ENCODE results near the gene MYOG. TPM values are rescaled to one million over a fixed set of nuclear protein-coding genes. Genes with fewer than 3 reads are reported as not detected.

MYOG gene
- polyA plus RNA-seq, 3 donors = not detected

- 85% methylated on average over 4 of the region's 4 CpGs for WGBS (ENCODE audit: insufficient coverage)
- peaks cover 16 to 24% (median 18%) of the 10 kb centered on the region in 7 donors for H3K9me3 Mint-ChIP-seq
Measured at GRCh38 chr1:203103216-203103615, 17.4 kb upstream of the MYOG start.

DNA sequence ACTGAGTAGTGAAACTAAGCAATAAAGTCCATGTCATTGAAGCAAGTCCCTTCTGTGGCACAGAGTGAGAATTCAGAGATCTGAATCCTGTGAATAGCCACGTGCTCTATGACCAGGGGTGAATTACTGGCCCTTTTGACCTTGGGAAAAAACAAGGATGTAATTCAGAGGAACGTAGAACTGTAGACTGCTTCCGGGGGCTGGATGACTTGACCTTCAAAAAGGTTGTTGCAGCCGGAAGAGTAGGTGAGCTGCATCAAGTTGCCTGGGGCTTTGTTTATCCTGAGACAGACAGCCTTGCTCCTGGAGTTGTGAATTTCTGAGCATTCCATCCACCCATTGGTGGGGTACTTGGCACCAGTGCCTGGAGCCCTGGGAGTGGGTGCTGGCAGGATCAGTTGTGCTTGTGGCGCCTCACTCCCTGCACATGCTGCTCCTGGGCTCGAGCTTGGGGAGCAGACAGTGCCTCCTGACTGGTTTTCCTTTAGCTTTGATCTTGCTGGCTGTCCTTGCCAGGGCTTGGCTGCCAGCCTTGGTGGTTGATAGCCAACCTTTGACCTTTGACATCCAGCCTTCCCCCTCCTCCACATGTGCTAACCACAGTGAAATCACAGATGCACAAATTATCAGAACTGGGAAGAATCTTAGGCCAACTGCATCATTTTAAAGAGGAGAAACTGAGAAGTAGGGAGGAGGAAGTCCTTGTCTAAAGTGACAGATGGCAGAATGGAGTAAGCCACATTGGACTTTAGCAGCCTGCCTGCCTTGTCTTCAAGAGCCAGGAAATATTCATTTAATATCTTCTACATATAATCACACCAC, 16.2 kb upstream of the MYOG start:
- peaks cover 20% of the 10 kb centered on the region for H3K4me1 Mint-ChIP-seq
- peaks cover 18 to 26% (median 22%) of the 10 kb centered on the region in 7 donors for H3K9me3 Mint-ChIP-seq
- peaks cover 0 to 2% of the 10 kb centered on the region in 2 donors for H3K27me3 ChIP-seq (ENCODE audit: control insufficient read depth in 2 of 2, insufficient read depth in 2 of 2, low read length in 2 of 2)
- no peak overlapping the region for H3K9ac ChIP-seq (ENCODE audit: insufficient read depth, low read length, poor library complexity, severe bottlenecking)
- no peaks in the 10 kb centered on the region for H3K36me3 ChIP-seq (replicated peaks in 1 of 2; ENCODE audit: control insufficient read depth in 1 of 2, insufficient read depth in 2 of 2, low read length in 2 of 2)
- no peak overlapping the region for H3K4me3 ChIP-seq (replicated peaks in 1 of 3; ENCODE audit: low read depth in 2 of 3, low read length in 3 of 3)
- no peaks in the 10 kb centered on the region for H4K20me1 ChIP-seq (ENCODE audit: insufficient read depth, low read length)
- H3K27me3 Mint-ChIP-seq (ENCODE audit: low read depth in 3 of 3) = peaks cover 4 to 8% (median 6%) of the 10 kb centered on the region in 3 donors
- no peaks in the 10 kb centered on the region for H3K36me3 Mint-ChIP-seq
- no peak overlapping the region for H3K4me3 Mint-ChIP-seq
- peaks cover 0 to 20% of the 10 kb centered on the region in 2 donors for H3K9me3 ChIP-seq (replicated peaks in 1 of 2; ENCODE audit: control insufficient read depth in 1 of 2, insufficient read depth in 1 of 2, low read length in 2 of 2)
- WGBS (ENCODE audit: insufficient coverage) = 92% methylated on average over 6 of the region's 6 CpGs
- DNase-seq = no peak
- H3K27ac ChIP-seq (ENCODE audit: low read depth in 1 of 2, low read length in 2 of 2) = no peak overlapping the region
- intact Hi-C loops (cut with micrococcal nuclease) = no loop called here
- H2AFZ ChIP-seq (ENCODE audit: insufficient read depth, low read depth, low read length, poor library complexity, severe bottlenecking) = no peak overlapping the region
- H3K4me2 ChIP-seq (replicated peaks; ENCODE audit: extremely low read depth, low read length, poor library complexity, severe bottlenecking) = no peak overlapping the region
- peak overlapping the region in 1 of 7 donors; percentile 5 for H3K27ac Mint-ChIP-seq
- no peak for TF ChIP-seq CTCF (IDR thresholded peaks at IDR 0.05)
- H3K79me2 ChIP-seq (ENCODE audit: insufficient read depth, low read length) = no peaks in the 10 kb centered on the region
- peaks cover 0 to 3% of the 10 kb centered on the region in 2 donors for H3K4me1 ChIP-seq (ENCODE audit: control insufficient read depth in 1 of 2, insufficient read depth in 2 of 2, low read length in 2 of 2)

More at GRCh38 chr1:203103216-203103615, 17.4 kb upstream of the MYOG start:
- Mint-ChIP-seq H3K27me3 (ENCODE audit: low read depth in 3 of 3) (peaks cover 4 to 12% (median 8%) of the 10 kb centered on the region in 3 donors), H3K36me3 (no peaks in the 10 kb centered on the region), H3K27ac (no peak overlapping the region), H3K4me3 (no peak overlapping the region), H3K4me1 (peaks cover 20% of the 10 kb centered on the region)
- TF ChIP-seq CTCF (IDR thresholded peaks at IDR 0.05) = no peak
- DNase-seq = no peak
- no peaks in the 10 kb centered on the region for H3K36me3 ChIP-seq (replicated peaks in 1 of 2; ENCODE audit: control insufficient read depth in 1 of 2, insufficient read depth in 2 of 2, low read length in 2 of 2)
- no peak overlapping the region for H3K4me3 ChIP-seq (replicated peaks in 1 of 3; ENCODE audit: low read depth in 2 of 3, low read length in 3 of 3)
- H3K9ac ChIP-seq (ENCODE audit: insufficient read depth, low read length, poor library complexity, severe bottlenecking) = no peak overlapping the region
- H3K4me1 ChIP-seq (ENCODE audit: control insufficient read depth in 1 of 2, insufficient read depth in 2 of 2, low read length in 2 of 2) = peaks cover 0 to 3% of the 10 kb centered on the region in 2 donors
- intact Hi-C loops (cut with micrococcal nuclease) = no loop called here
- H3K9me3 ChIP-seq (replicated peaks in 1 of 2; ENCODE audit: control insufficient read depth in 1 of 2, insufficient read depth in 1 of 2, low read length in 2 of 2) = peaks cover 0 to 20% of the 10 kb centered on the region in 2 donors
- no peak overlapping the region for H3K4me2 ChIP-seq (replicated peaks; ENCODE audit: extremely low read depth, low read length, poor library complexity, severe bottlenecking)
- no peaks in the 10 kb centered on the region for H3K79me2 ChIP-seq (ENCODE audit: insufficient read depth, low read length)
- H3K27ac ChIP-seq (ENCODE audit: low read depth in 1 of 2, low read length in 2 of 2) = no peak overlapping the region
- H2AFZ ChIP-seq (ENCODE audit: insufficient read depth, low read depth, low read length, poor library complexity, severe bottlenecking) = no peak overlapping the region
- H4K20me1 ChIP-seq (ENCODE audit: insufficient read depth, low read length) = no peaks in the 10 kb centered on the region
- H3K27me3 ChIP-seq (ENCODE audit: control insufficient read depth in 2 of 2, insufficient read depth in 2 of 2, low read length in 2 of 2) = peaks cover 7% of the 10 kb centered on the region in 2 donors
